ENCODE measurements around the gene ODF4. TPM values are rescaled to one million over a fixed set of nuclear protein-coding genes. Genes with fewer than 3 reads are reported as not detected.

The ODF4 gene
- total and polyA plus RNA-seq, 2 of the 4 experiments (the other 2 are of a cell fraction) = not detected

DNA sequence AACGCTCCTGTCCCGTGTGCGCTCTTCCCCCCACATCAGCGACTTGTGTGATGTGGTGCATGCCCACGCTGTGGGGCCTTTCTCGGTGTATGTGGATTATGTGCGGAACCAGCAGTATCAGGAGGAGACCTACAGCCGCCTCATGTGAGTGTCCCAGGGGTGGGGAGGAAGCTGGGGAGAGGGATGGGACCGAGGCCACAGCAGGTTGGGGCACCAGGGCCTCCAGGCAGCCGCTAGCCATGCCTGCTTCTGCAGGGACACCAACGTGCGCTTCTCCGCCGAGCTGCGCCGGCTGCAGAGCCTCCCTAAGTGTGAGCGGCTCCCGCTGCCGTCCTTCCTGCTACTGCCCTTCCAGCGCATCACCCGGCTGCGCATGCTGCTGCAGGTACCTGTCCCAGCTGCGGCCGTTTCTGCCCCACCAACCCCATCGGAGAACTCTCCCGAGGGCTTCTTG is 23.8 kb upstream of the ODF4 start:
- Histone ChIP-seq H4K8ac (ENCODE audit: low read depth in 2 of 2, low read length in 2 of 2) (no peak overlapping the region), H3K9ac (ENCODE audit: low read depth, low read length) (no peak overlapping the region), H3K4me3 (ENCODE audit: insufficient read depth, low read depth, low read length) (no peak overlapping the region), H3K9me1 (ENCODE audit: insufficient read depth, low read length) (no peaks in the 10 kb centered on the region), H3K18ac (ENCODE audit: low read depth, low read length) (no peak overlapping the region), H2AK5ac (ENCODE audit: low read depth, low read length) (no peak overlapping the region), H3K9me3 (ENCODE audit: control insufficient read depth, insufficient read depth, low read length) (0 out of 2 replicates have a peak, but pooled peaks cover 2% of the 10 kb centered on the region), H3K79me1 (ENCODE audit: low read depth in 1 of 2, low read length in 2 of 2) (no peaks in the 10 kb centered on the region), H3K14ac (replicated peaks; ENCODE audit: low read depth, low read length) (no peak overlapping the region), H3K4me1 (ENCODE audit: control insufficient read depth, insufficient read depth, low read length) (no peaks in the 10 kb centered on the region; the same call in 1 of the 2 replicates), H2AK9ac (replicated peaks; ENCODE audit: low read depth, low read length, poor library complexity) (no peak overlapping the region), H2BK5ac (ENCODE audit: low read depth, low read length, poor library complexity, severe bottlenecking) (no peak overlapping the region), H3K27ac (ENCODE audit: insufficient read depth, low read length) (no peak overlapping the region), H3K56ac (ENCODE audit: extremely low read depth, insufficient read depth, low read length) (no peak overlapping the region), H3K27me3 (ENCODE audit: control insufficient read depth, insufficient read depth, low read length) (peaks cover 83% of the 10 kb centered on the region), H3K4me2 (ENCODE audit: low read depth, low read length) (peak overlapping the region; percentile 49; the same call in 1 of the 2 replicates), H4K5ac (ENCODE audit: low read depth, low read length) (no peak overlapping the region), H2AFZ (replicated peaks; ENCODE audit: low read length, poor library complexity) (peak overlapping the region; percentile 71), H2BK20ac (ENCODE audit: low read depth, low read length) (no peak overlapping the region), H2BK15ac (ENCODE audit: low read depth, low read length) (no peak overlapping the region), H4K20me1 (ENCODE audit: insufficient read depth, low read length) (no peaks in the 10 kb centered on the region), H2BK120ac (ENCODE audit: low read depth, low read length) (no peak overlapping the region), H3K23ac (ENCODE audit: low read depth, low read length) (no peak overlapping the region), H4K91ac (ENCODE audit: insufficient read depth, low read depth, low read length) (no peak overlapping the region), H3K4ac (ENCODE audit: low read depth, low read length) (no peak overlapping the region), H3K36me3 (ENCODE audit: control insufficient read depth, insufficient read depth, low read length) (no peaks in the 10 kb centered on the region)
- intact Hi-C loops (cut with micrococcal nuclease) (no loop called here), dilution Hi-C loops (cut with HindIII; ENCODE audit: low sequenced_read_pairs, unreplicated experiment) (no loop called here), in situ Hi-C loops (cut with MboI; ENCODE audit: low sequenced_read_pairs) (loop anchor here (25.0 kb wide), 1 partner anchor 228 kb away; the partner anchor contains the start of gene ALOX12B)
- CTCF ChIA-PET = no interaction called here
- no TSS peak for BruUV-seq (replicated peaks)
- TF ChIP-seq RAD21 (IDR thresholded peaks at IDR 0.05; ENCODE audit: low read length) (no peak), BHLHE40 (IDR thresholded peaks at IDR 0.05; ENCODE audit: low read depth, low read length) (no peak), SMC3 (IDR thresholded peaks at IDR 0.05; ENCODE audit: low read depth, low read length) (no peak), MAZ (IDR thresholded peaks at IDR 0.05; ENCODE audit: borderline replicate concordance, low read depth, low read length) (no peak), RFX5 (IDR thresholded peaks at IDR 0.05; ENCODE audit: low read depth, low read length) (no peak), CHD1 (IDR thresholded peaks at IDR 0.05; ENCODE audit: low read depth, low read length) (no peak), MAFK (IDR thresholded peaks at IDR 0.05; ENCODE audit: low read depth, low read length) (no peak), CEBPB (IDR thresholded peaks at IDR 0.05; ENCODE audit: low read depth, low read length) (no peak), MXI1 (IDR thresholded peaks at IDR 0.05; ENCODE audit: borderline replicate concordance, low read depth, low read length) (no peak), FOS (IDR thresholded peaks at IDR 0.05; ENCODE audit: low read depth, low read length) (no peak)
- TF ChIP-seq, protein P1, sequence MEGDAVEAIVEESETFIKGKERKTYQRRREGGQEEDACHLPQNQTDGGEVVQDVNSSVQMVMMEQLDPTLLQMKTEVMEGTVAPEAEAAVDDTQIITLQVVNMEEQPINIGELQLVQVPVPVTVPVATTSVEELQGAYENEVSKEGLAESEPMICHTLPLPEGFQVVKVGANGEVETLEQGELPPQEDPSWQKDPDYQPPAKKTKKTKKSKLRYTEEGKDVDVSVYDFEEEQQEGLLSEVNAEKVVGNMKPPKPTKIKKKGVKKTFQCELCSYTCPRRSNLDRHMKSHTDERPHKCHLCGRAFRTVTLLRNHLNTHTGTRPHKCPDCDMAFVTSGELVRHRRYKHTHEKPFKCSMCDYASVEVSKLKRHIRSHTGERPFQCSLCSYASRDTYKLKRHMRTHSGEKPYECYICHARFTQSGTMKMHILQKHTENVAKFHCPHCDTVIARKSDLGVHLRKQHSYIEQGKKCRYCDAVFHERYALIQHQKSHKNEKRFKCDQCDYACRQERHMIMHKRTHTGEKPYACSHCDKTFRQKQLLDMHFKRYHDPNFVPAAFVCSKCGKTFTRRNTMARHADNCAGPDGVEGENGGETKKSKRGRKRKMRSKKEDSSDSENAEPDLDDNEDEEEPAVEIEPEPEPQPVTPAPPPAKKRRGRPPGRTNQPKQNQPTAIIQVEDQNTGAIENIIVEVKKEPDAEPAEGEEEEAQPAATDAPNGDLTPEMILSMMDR (conservative IDR thresholded peaks at IDR 0.05; ENCODE audit: low read depth, low read length) = no peak
- TF ChIP-seq, protein P2, sequence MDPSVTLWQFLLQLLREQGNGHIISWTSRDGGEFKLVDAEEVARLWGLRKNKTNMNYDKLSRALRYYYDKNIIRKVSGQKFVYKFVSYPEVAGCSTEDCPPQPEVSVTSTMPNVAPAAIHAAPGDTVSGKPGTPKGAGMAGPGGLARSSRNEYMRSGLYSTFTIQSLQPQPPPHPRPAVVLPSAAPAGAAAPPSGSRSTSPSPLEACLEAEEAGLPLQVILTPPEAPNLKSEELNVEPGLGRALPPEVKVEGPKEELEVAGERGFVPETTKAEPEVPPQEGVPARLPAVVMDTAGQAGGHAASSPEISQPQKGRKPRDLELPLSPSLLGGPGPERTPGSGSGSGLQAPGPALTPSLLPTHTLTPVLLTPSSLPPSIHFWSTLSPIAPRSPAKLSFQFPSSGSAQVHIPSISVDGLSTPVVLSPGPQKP (IDR thresholded peaks at IDR 0.05; ENCODE audit: borderline replicate concordance, low read depth, low read length) = no peak
- TF ChIP-seq, protein P3, sequence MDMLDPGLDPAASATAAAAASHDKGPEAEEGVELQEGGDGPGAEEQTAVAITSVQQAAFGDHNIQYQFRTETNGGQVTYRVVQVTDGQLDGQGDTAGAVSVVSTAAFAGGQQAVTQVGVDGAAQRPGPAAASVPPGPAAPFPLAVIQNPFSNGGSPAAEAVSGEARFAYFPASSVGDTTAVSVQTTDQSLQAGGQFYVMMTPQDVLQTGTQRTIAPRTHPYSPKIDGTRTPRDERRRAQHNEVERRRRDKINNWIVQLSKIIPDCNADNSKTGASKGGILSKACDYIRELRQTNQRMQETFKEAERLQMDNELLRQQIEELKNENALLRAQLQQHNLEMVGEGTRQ (IDR thresholded peaks at IDR 0.05; ENCODE audit: low read depth, low read length) = no peak
- 9% methylated on average over 16 of the region's 26 CpGs; no CpG with 5 or more reads in 1 of the 2 experiments for WGBS, 2 experiments (ENCODE audit: extremely low coverage in 2 of 2, insufficient read length in 1 of 2)
- DNase-seq = no peak
- ATAC-seq (ENCODE audit: low read depth) = peak; percentile 60
- POLR2A ChIA-PET (ENCODE audit: unreplicated experiment) = no interaction called here
